Lung (tissue), 12 donors: ENCODE data around the gene FAM136A. TPM values are rescaled to one million over a fixed set of nuclear protein-coding genes. Genes with fewer than 3 reads are reported as not detected.

ENCODE experiments used
- ATAC-seq: fragments of 200-7000 bp; cut with Tn5 transposase; one replicate; pipeline ENCODE4 v1.9.1; 2020; ENCODE audit warnings: moderate number of reproducible peaks; ENCODE audit not compliant: insufficient read depth, low FRiP score
- DNase-seq, 3 donors: peaks; one replicate each; pipeline ENCODE4 v3.0.0-alpha.2; 2013 to 2017
- H3K27ac ChIP-seq, 2 donors: one replicate each; pipeline ENCODE4 v1.5.1; 2013; ENCODE audit warnings: mild to moderate bottlenecking in 2 of 2, moderate library complexity in 2 of 2, control low read depth in 1 of 2, inconsistent platforms in 1 of 2, low read depth in 1 of 2, low read length in 1 of 2
- H3K27me3 ChIP-seq, 3 donors: one replicate each; pipeline ENCODE4 v1.5.1; 2013; ENCODE audit warnings: low read length in 2 of 3; ENCODE audit not compliant: control insufficient read depth in 3 of 3, insufficient read depth in 3 of 3
- H3K36me3 ChIP-seq, 4 donors: one replicate each; pipeline ENCODE4 v1.5.1; 2013; ENCODE audit warnings: low read length in 4 of 4, mild to moderate bottlenecking in 1 of 4, moderate library complexity in 1 of 4; ENCODE audit not compliant: control insufficient read depth in 4 of 4, insufficient read depth in 4 of 4
- H3K4me1 ChIP-seq, 5 donors: one replicate each; pipeline ENCODE4 v1.5.1; 2013; ENCODE audit warnings: low read length in 5 of 5, mild to moderate bottlenecking in 2 of 5, moderate library complexity in 1 of 5; ENCODE audit not compliant: control insufficient read depth in 5 of 5, insufficient read depth in 5 of 5
- H3K4me3 ChIP-seq: one replicate; pipeline ENCODE4 v1.5.1; 2013; ENCODE audit warnings: mild to moderate bottlenecking, control low read depth, moderate library complexity
- H3K9ac ChIP-seq, 2 donors: one replicate each; pipeline ENCODE4 v1.5.1; 2013; ENCODE audit warnings: low read length in 2 of 2, control low read depth in 1 of 2; ENCODE audit not compliant: insufficient read depth in 1 of 2
- H3K9me3 ChIP-seq, 4 donors: one replicate each; pipeline ENCODE4 v1.5.1; 2013; ENCODE audit warnings: low read length in 3 of 4, mild to moderate bottlenecking in 1 of 4, moderate library complexity in 1 of 4; ENCODE audit not compliant: control insufficient read depth in 4 of 4, insufficient read depth in 3 of 4
- CTCF ChIP-seq: IDR thresholded peaks from 2 replicates; pipeline ENCODE4 v1.5.1; 2012; ENCODE audit warnings: mild to moderate bottlenecking; ENCODE audit errors: control extremely low read depth, extremely low read depth
- WGBS, 2 donors: extraction: QIAGEN DNeasy Blood & Tissue Kit; methylation state at CpG; one replicate each; pipeline ENCODE4 v1.1.7; 2013; 5-methylcytosine and 5-hydroxymethylcytosine counted together
- polyA plus RNA-seq, 2 donors: library from polyadenylated mRNA; stranded (reverse); fragments of 200-250 nt; gene quantifications; one replicate each; pipeline ENCODE4 v1.2.1, GENCODE V29; 2013
- total RNA-seq, 2 donors: library from RNA; depleted of rRNA in 1 of 2; stranded (reverse); fragments of >200 nt in 1 of 2; gene quantifications; one replicate each; pipeline ENCODE4 v1.2.1, GENCODE V29; 2014 to 2021
- donor health status: control.
- donor health status: control.
- donor health status: Bipolar disorder and iron deficiency.
- donor health status: healthy.
- donor health status: DM: yes; HTN: yes; CAD: no.

The FAM136A gene
- total and polyA plus RNA-seq, 4 donors = 23.7 to 37.0 (median 30.2) TPM

- Histone ChIP-seq H3K9me3 (no peaks in the 10 kb centered on the region), H3K27ac (no peak overlapping the region), H3K9ac (no peak overlapping the region), H3K27me3 (no peaks in the 10 kb centered on the region), H3K4me3 (no peak overlapping the region), H3K4me1 (no peaks in the 10 kb centered on the region), H3K36me3 (no peaks in the 10 kb centered on the region)
- WGBS, 2 donors = 87 to 88% methylated on average over 4 of the region's 4 CpGs
- DNase-seq (no peak), ATAC-seq (no peak)
- no peak for TF ChIP-seq CTCF
These were observed 34.7 kb upstream of the FAM136A start for GRCh38 chr2:70336552-70336951.

- Histone ChIP-seq H3K9me3 (no peaks in the 10 kb centered on the region), H3K27me3 (no peaks in the 10 kb centered on the region), H3K4me3 (no peak overlapping the region), H3K4me1 (peaks cover 0 to 4% (median 0%) of the 10 kb centered on the region in 5 donors), H3K36me3 (no peaks in the 10 kb centered on the region), H3K9ac (no peak overlapping the region), H3K27ac (no peak overlapping the region)
- no peak for TF ChIP-seq CTCF
- WGBS, 2 donors = 84 to 86% methylated on average over 7 of the region's 7 CpGs
- no peak for ATAC-seq
- DNase-seq = no peak
These were observed 29.1 kb upstream of the FAM136A start for GRCh38 chr2:70331012-70331411.

- ATAC-seq (no peak), DNase-seq (peak; percentile 29 to 79 (median 68))
- no peaks in the 10 kb centered on the region for H3K27me3 ChIP-seq
- H3K9me3 ChIP-seq = no peaks in the 10 kb centered on the region
- WGBS, 2 donors = 86 to 88% methylated on average over 3 of the region's 3 CpGs
- no peak overlapping the region for H3K27ac ChIP-seq
- no peak for TF ChIP-seq CTCF
- H3K4me3 ChIP-seq = no peak overlapping the region
- H3K36me3 ChIP-seq = no peaks in the 10 kb centered on the region
- H3K4me1 ChIP-seq = peaks cover 0 to 4% (median 0%) of the 10 kb centered on the region in 5 donors
- no peak overlapping the region for H3K9ac ChIP-seq
These were observed 28.6 kb upstream of the FAM136A start for GRCh38 chr2:70330476-70330875.

- H3K9me3 ChIP-seq = no peaks in the 10 kb centered on the region
- no peak overlapping the region for H3K4me3 ChIP-seq
- peak; percentile 70 for ATAC-seq
- H3K27ac ChIP-seq = peak overlapping the region in 1 of 2 donors; percentile 80
- WGBS, 2 donors = 55 to 78% methylated on average over 6 of the region's 6 CpGs
- H3K9ac ChIP-seq = no peak overlapping the region
- H3K36me3 ChIP-seq = no peaks in the 10 kb centered on the region
- peaks cover 0 to 4% (median 0%) of the 10 kb centered on the region in 5 donors for H3K4me1 ChIP-seq
- peak in 2 of 3 donors; percentile 11 to 23 for DNase-seq
- TF ChIP-seq CTCF = no peak
- no peaks in the 10 kb centered on the region for H3K27me3 ChIP-seq
These were observed 27.2 kb upstream of the FAM136A start for GRCh38 chr2:70328921-70329561.
